PFSK-1 (cell line): ENCODE data around the gene CACNA1I.

ENCODE experiments used
- POLR2AphosphoS5 ChIP-seq: IDR thresholded peaks from 2 replicates; pipeline ENCODE4 v1.6.1; 2012; ENCODE audit warnings: low read depth, mild to moderate bottlenecking, control low read depth, low read length, moderate library complexity
- REST ChIP-seq, 2 experiments: IDR thresholded peaks; 2 replicates each; pipeline versions ENCODE4 v1.6.1 to v1.8.0; 2011 to 2012; ENCODE audit warnings: low read depth in 2 of 2, low read length in 2 of 2, control low read depth in 1 of 2, inconsistent platforms in 1 of 2, mild to moderate bottlenecking in 1 of 2, moderate library complexity in 1 of 2; ENCODE audit not compliant: insufficient read depth in 1 of 2
- SIN3A ChIP-seq: IDR thresholded peaks from 2 replicates; pipeline ENCODE4 v1.6.1; 2012; ENCODE audit warnings: mild to moderate bottlenecking, low read length, moderate library complexity, borderline replicate concordance; ENCODE audit not compliant: insufficient read depth
- TAF1 ChIP-seq: IDR thresholded peaks from 2 replicates; pipeline ENCODE4 v1.6.1; 2012; ENCODE audit warnings: low read length, control low read depth, borderline replicate concordance; ENCODE audit not compliant: insufficient read depth

- TF ChIP-seq TAF1 (no peak), REST (IDR thresholded peaks at IDR 0.05; ENCODE audit: insufficient read depth in 1 of 2, low read depth in 2 of 2, low read length in 2 of 2) (no peak), POLR2AphosphoS5 (no peak), SIN3A (no peak)
These were observed 133.5 kb downstream of the CACNA1I start for GRCh38 chr22:39703928-39704639.
